ENCODE data around the gene OR10G6.

DNA sequence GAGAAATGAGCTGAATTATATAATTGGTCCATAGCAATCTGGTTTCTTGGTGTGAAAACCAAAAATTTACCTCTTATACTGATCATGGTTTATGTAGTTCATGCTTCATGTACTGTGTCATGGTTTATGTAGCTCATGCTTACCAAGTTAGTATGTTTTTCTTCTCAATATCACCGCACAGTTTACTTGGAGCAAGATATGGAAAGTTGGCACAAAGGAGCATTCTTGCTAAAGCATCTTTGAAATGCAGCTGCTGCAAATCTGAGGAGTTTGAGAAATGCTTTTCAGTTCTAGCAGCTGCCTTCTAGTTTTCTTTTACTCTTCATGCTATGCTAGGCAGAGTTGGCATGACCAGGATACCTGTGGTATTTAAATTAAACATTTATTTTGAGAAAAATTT, 41.7 kb upstream of the OR10G6 start:
- no peak for TF ChIP-seq POLR2A (IDR thresholded peaks at IDR 0.05)
- TF ChIP-seq, protein P1, sequence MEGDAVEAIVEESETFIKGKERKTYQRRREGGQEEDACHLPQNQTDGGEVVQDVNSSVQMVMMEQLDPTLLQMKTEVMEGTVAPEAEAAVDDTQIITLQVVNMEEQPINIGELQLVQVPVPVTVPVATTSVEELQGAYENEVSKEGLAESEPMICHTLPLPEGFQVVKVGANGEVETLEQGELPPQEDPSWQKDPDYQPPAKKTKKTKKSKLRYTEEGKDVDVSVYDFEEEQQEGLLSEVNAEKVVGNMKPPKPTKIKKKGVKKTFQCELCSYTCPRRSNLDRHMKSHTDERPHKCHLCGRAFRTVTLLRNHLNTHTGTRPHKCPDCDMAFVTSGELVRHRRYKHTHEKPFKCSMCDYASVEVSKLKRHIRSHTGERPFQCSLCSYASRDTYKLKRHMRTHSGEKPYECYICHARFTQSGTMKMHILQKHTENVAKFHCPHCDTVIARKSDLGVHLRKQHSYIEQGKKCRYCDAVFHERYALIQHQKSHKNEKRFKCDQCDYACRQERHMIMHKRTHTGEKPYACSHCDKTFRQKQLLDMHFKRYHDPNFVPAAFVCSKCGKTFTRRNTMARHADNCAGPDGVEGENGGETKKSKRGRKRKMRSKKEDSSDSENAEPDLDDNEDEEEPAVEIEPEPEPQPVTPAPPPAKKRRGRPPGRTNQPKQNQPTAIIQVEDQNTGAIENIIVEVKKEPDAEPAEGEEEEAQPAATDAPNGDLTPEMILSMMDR (IDR thresholded peaks at IDR 0.05), result no peak
